GM23338 (cell line): ENCODE measurements around the gene ADTRP. TPM values are rescaled to one million over a fixed set of nuclear protein-coding genes. Genes with fewer than 3 reads are reported as not detected.

Source experiments
- ATAC-seq: fragments of 200-7000 bp; cut with Tn5 transposase; 3 replicates; pipeline ENCODE4 v1.9.1; 2020
- DNase-seq: peaks from one replicate; pipeline ENCODE4 v3.0.0-alpha.2; 2015; ENCODE audit warnings: low spot score
- H2AFZ ChIP-seq: fragments of 200-600 bp; sonication (generic); 2 replicates; pipeline ENCODE4 v1.8.0; 2016; ENCODE audit warnings: antibody characterized with exemption, mild to moderate bottlenecking, moderate library complexity
- H3F3A ChIP-seq: fragments of 200-600 bp; sonication (generic); replicated peaks from 2 replicates; pipeline ENCODE4 v1.8.0; 2017; ENCODE audit warnings: antibody characterized with exemption, mixed run types, low read depth
- H3K27ac ChIP-seq: fragments of 200-600 bp; sonication (generic); 2 replicates; pipeline ENCODE4 v1.6.1; 2016; ENCODE audit warnings: low read depth
- H3K27me3 ChIP-seq: fragments of 200-600 bp; sonication (generic); 2 replicates; pipeline ENCODE4 v1.8.0; 2016; ENCODE audit warnings: mild to moderate bottlenecking, mixed run types, moderate library complexity; ENCODE audit not compliant: insufficient read depth
- H3K36me3 ChIP-seq: fragments of 200-600 bp; sonication (generic); 2 replicates; pipeline ENCODE4 v1.8.0; 2016; ENCODE audit warnings: mild to moderate bottlenecking; ENCODE audit not compliant: insufficient read depth
- H3K4me1 ChIP-seq: fragments of 200-600 bp; sonication (generic); 2 replicates; pipeline ENCODE4 v1.8.0; 2016; ENCODE audit warnings: mild to moderate bottlenecking, moderate library complexity; ENCODE audit not compliant: insufficient read depth
- H3K4me2 ChIP-seq: fragments of 200-600 bp; sonication (generic); 2 replicates; pipeline ENCODE4 v1.7.1; 2017; ENCODE audit warnings: mixed run types
- H3K4me3 ChIP-seq: fragments of 200-600 bp; sonication (generic); 2 replicates; pipeline ENCODE4 v1.6.1; 2016; ENCODE audit warnings: mixed run types
- H3K79me2 ChIP-seq: fragments of 200-600 bp; sonication (generic); replicated peaks from 2 replicates; pipeline ENCODE4 v1.8.0; 2017; ENCODE audit warnings: mild to moderate bottlenecking; ENCODE audit not compliant: insufficient read depth
- H3K9me2 ChIP-seq: fragments of 200-600 bp; sonication (generic); 2 replicates; pipeline ENCODE4 v1.8.0; 2017; ENCODE audit not compliant: insufficient read depth
- H4K20me1 ChIP-seq: fragments of 200-600 bp; sonication (generic); replicated peaks from 2 replicates; pipeline ENCODE4 v1.8.0; 2017; ENCODE audit warnings: mild to moderate bottlenecking; ENCODE audit not compliant: insufficient read depth
- H3K27ac Mint-ChIP-seq: 2 replicates; pipeline ENCODE4 v1.8.0; 2020; ENCODE audit warnings: inconsistent platforms, mild to moderate bottlenecking, moderate library complexity, mixed read lengths
- H3K27me3 Mint-ChIP-seq: 3 replicates; pipeline ENCODE4 v1.8.0; 2022; ENCODE audit warnings: low read depth, mild to moderate bottlenecking, moderate library complexity, mixed read lengths, inconsistent platforms; ENCODE audit not compliant: insufficient read depth, poor library complexity
- H3K36me3 Mint-ChIP-seq: 3 replicates; pipeline ENCODE4 v1.8.0; 2021; ENCODE audit warnings: low read depth, mild to moderate bottlenecking, inconsistent platforms, moderate library complexity, mixed read lengths
- H3K4me1 Mint-ChIP-seq: 3 replicates; pipeline ENCODE4 v1.8.0; 2020; ENCODE audit warnings: mild to moderate bottlenecking, inconsistent platforms, mixed read lengths
- H3K4me3 Mint-ChIP-seq: 3 replicates; pipeline ENCODE4 v1.8.0; 2021; ENCODE audit warnings: moderate library complexity, mild to moderate bottlenecking, inconsistent platforms, mixed read lengths
- H3K9me3 Mint-ChIP-seq: 3 replicates; pipeline ENCODE4 v1.8.0; 2020; ENCODE audit warnings: moderate library complexity, mild to moderate bottlenecking, inconsistent platforms, mixed read lengths
- CREB1 ChIP-seq: fragments of 250-450 bp; sonication (Bioruptor Pico); IDR thresholded peaks from 2 replicates; pipeline ENCODE4 v1.5.0; 2020; ENCODE audit warnings: low read depth, mild to moderate bottlenecking, moderate library complexity
- CTCF ChIP-seq, 2 experiments: fragments of 200-600 bp in 1 of 2; sonication (generic) in 1 of 2; conservative IDR thresholded peaks; 2 replicates each; pipeline versions ENCODE4 v1.5.1 to v1.6.1; 2016 to 2017; ENCODE audit warnings: antibody characterized with exemption in 2 of 2, low read depth in 2 of 2, mild to moderate bottlenecking in 2 of 2, moderate library complexity in 1 of 2
- EZH2 ChIP-seq: fragments of 200-600 bp; sonication (generic); IDR thresholded peaks from one replicate; pipeline ENCODE4 v1.8.0; 2017; ENCODE audit warnings: antibody characterized with exemption, mild to moderate bottlenecking, low read depth; ENCODE audit not compliant: unreplicated experiment
- EZH2phosphoT487 ChIP-seq: fragments of 200-600 bp; sonication (generic); IDR thresholded peaks from one replicate; pipeline ENCODE4 v1.8.1; 2018; ENCODE audit warnings: antibody characterized with exemption; ENCODE audit not compliant: unreplicated experiment
- JUNB ChIP-seq: IDR thresholded peaks from one replicate; pipeline ENCODE4 v1.6.1; 2016; ENCODE audit warnings: antibody characterized with exemption; ENCODE audit not compliant: unreplicated experiment
- NANOG ChIP-seq: IDR thresholded peaks from 2 replicates; pipeline ENCODE4 v1.6.1; 2016; ENCODE audit warnings: antibody characterized with exemption, borderline replicate concordance
- POLR2AphosphoS5 ChIP-seq: IDR thresholded peaks from 2 replicates; pipeline ENCODE4 v1.6.1; 2016; ENCODE audit warnings: antibody characterized with exemption, low read depth
- REST ChIP-seq: IDR thresholded peaks from one replicate; pipeline ENCODE4 v1.6.1; 2018; ENCODE audit warnings: antibody characterized with exemption; ENCODE audit not compliant: unreplicated experiment
- STAT1 ChIP-seq: IDR thresholded peaks from one replicate; pipeline ENCODE4 v1.6.1; 2016; ENCODE audit warnings: antibody characterized with exemption; ENCODE audit not compliant: unreplicated experiment
- ZNF114 ChIP-seq: fragments of 250-450 bp; sonication (Bioruptor Pico); IDR thresholded peaks from 2 replicates; pipeline ENCODE4 v1.5.0; 2020; ENCODE audit warnings: mild to moderate bottlenecking, moderate library complexity
- ZNF331 ChIP-seq: fragments of 250-450 bp; sonication (Bioruptor Pico); IDR thresholded peaks from 2 replicates; pipeline ENCODE4 v1.5.0; 2020; ENCODE audit warnings: low read depth, mild to moderate bottlenecking, moderate library complexity
- ZNF462 ChIP-seq: fragments of 250-450 bp; sonication (Bioruptor Pico); IDR thresholded peaks from 2 replicates; pipeline ENCODE4 v1.5.0; 2020; ENCODE audit warnings: mild to moderate bottlenecking, moderate library complexity
- polyA plus RNA-seq: library from polyadenylated mRNA; unstranded; fragments of >200 nt; fragmentation: Nextera tagmentation; extraction: Ambion mirVana; gene quantifications from 2 replicates; pipeline ENCODE4 v1.2.1, GENCODE V29; 2016
- total RNA-seq: library from RNA; depleted of rRNA; stranded (reverse); fragments of >200 nt; shearing (Covaris generic); gene quantifications from 2 replicates; pipeline ENCODE4 v1.2.3, GENCODE V29; 2014
- TF ChIP-seq, protein P1 (sequence below): IDR thresholded peaks from 2 replicates; pipeline ENCODE4 v1.6.1; 2016; ENCODE audit warnings: antibody characterized with exemption

Gene ADTRP
- total and polyA plus RNA-seq, 2 experiments from 2014 or later = not detected

- peaks cover 7% of the 10 kb centered on the region; the same call in 1 of the 2 replicates for H3K9me2 ChIP-seq
- peaks cover 4% of the 10 kb centered on the region; the same call in 2 of the 3 replicates for H3K9me3 Mint-ChIP-seq
- no peaks in the 10 kb centered on the region for H3K4me1 ChIP-seq
- TF ChIP-seq STAT1 = no peak
- TF ChIP-seq NANOG = no peak
- no peak for TF ChIP-seq ZNF114 (CRISPR knock-in tag)
- no peak for TF ChIP-seq ZNF462 (CRISPR knock-in tag)
- no peak for TF ChIP-seq CREB1 (CRISPR knock-in tag)
- no peak for TF ChIP-seq EZH2
- TF ChIP-seq, protein P1, sequence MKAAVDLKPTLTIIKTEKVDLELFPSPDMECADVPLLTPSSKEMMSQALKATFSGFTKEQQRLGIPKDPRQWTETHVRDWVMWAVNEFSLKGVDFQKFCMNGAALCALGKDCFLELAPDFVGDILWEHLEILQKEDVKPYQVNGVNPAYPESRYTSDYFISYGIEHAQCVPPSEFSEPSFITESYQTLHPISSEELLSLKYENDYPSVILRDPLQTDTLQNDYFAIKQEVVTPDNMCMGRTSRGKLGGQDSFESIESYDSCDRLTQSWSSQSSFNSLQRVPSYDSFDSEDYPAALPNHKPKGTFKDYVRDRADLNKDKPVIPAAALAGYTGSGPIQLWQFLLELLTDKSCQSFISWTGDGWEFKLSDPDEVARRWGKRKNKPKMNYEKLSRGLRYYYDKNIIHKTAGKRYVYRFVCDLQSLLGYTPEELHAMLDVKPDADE = no peak
- no peak for TF ChIP-seq ZNF331 (CRISPR knock-in tag)
- no peak for TF ChIP-seq EZH2phosphoT487
- no peak for TF ChIP-seq POLR2AphosphoS5
- no peak for TF ChIP-seq JUNB
- TF ChIP-seq REST = no peak
- no peak for TF ChIP-seq CTCF (conservative IDR thresholded peaks at IDR 0.05; ENCODE audit: low read depth in 2 of 2)
- H2AFZ ChIP-seq = peak overlapping the region; percentile 90
- H3F3A ChIP-seq = no peaks in the 10 kb centered on the region
- H3K27ac Mint-ChIP-seq = no peak overlapping the region
- ATAC-seq (no peak), DNase-seq (no peak)
- no peak overlapping the region for H3K4me3 Mint-ChIP-seq
- no peaks in the 10 kb centered on the region for H3K36me3 Mint-ChIP-seq
- no peak overlapping the region for H3K27ac ChIP-seq
- H3K27me3 ChIP-seq = no peaks in the 10 kb centered on the region
- no peaks in the 10 kb centered on the region for H3K79me2 ChIP-seq
- peaks cover 5% of the 10 kb centered on the region for H3K4me1 Mint-ChIP-seq
- H3K4me2 ChIP-seq = no peak overlapping the region
- H3K27me3 Mint-ChIP-seq = no peaks in the 10 kb centered on the region
- H4K20me1 ChIP-seq = no peaks in the 10 kb centered on the region
- H3K4me3 ChIP-seq = no peak overlapping the region
- no peaks in the 10 kb centered on the region for H3K36me3 ChIP-seq
Observed at GRCh38 chr6:11727998-11728961, 50.3 kb downstream of the ADTRP start.
